ENCODE measurements around the gene ACTRT3.
A peak's percentile ranks its signal among the peaks of the same experiment; 100 is the strongest.
"Not testable (repeated sequence)": the region's sequence is repeated elsewhere in the genome, so short reads cannot be mapped to it uniquely, and the experiment has no call there.

Gene ACTRT3

DNA sequence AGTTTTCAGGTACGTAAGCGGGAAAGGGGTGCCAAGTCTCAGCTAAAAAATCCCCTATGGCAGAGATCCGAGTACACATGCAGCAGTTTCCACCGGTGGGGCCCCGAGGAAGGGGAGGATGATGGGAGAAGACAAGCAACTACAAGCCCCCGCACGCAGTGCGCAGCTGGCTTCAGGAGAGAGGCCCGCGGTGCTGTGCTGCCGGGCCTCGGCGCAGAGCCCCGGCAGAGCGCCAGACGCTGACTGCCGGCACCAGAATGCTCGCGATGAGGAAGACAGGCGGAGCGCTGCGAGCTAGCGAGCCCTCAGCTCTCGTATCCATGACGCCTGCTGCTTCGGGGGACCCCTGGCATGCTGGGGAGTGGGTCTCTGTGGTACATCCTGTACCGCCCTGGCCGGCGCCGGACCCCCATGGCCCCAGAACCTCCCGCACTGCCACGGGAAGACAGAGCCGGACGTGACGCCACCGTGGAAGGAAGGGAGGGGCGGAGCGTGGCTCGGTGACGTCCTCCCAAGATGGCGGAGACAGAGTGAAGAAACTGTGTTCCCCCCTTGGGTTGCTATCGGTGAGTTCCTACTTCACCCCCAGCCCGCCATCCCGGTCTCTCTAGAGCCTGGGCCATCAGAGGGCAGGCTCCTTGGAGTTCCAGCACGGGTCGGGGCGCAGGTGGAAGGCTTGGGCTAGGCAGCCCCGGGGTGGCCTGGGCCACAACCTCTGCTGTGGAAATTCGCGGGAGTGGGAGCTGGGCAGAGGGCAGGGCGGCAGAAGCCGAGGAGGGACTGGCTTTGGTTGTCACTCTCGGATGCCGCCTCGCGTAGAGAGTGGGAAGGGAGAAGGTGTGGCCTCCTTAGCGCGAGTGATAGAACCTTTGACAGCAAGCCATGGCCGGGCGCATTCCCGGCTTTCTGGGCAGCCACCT lies 3.8 kb upstream of the ACTRT3 start, which contains the start of gene MYNN:
MYNN (plus strand) TSS at position 500 of the 920 bp plus-strand sequence. CDS start 900 bp downstream, outside the sequence.
- DNase-seq (ENCODE audit: low read depth): peak; percentile 71

DNA sequence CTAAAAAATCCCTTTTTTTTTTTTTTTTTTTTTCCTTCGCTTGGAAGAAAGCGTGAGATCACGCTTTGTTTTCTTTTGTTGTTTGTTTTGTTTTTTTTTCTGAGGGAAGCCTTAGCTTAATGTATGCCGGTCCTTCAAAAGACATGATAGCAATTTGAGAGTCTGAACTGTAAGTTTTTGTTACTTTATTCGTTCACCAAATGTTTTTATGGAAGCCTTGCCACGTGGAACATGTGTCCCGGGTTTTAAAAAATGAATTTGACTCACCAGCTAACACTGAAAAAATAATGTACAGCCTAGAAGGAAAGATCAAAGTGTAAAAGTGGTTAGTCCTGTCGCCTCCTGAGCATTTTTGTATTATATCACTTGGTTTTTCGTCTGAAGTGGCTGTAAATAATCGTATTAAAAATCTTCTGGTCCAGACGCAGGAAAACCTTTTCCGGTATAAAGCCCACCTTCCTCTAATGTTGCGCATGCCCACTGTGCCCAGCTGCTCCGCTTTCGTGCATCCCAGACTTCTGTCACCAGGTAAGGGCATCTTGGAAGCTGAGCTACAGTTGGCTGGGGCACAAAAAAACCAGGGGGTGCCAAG lies 3.0 kb upstream of the ACTRT3 start:
- DNase-seq (ENCODE audit: low read depth): no peak

DNA sequence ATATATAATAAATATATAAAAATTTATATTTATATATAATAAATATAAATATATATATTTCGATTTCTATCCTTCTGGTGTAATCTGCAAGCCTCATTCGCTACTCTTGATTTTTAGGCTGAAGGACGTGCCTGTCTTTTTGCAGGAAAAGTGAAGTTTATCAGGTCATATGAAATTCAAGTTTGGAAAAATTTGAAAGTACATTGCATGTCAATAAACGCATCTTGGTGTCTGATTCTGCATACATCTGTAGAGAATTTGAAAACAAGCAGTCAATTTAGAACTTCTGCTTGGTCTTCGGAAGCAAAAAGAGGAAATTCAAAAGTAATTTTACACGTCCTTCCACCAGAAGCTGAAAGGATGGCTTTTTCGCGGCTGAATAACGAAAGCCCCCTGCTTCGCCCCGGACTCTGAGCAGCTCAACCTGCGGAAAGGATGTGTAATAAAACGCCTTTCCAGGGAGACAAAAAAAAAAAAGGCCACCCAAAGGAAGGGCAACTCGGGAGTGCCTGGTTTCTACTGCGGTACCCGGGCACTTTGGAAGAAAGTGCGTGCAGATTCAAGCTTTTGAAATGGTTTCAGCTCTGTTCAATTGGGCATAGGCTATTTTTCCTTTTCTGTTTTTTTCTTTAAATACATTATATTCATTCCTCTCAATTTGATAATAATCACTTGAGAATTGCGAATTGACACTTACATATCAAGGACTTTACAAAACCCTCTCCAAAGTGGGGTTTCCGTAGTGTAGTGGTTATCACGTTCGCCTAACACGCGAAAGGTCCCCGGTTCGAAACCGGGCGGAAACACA lies 2.3 kb upstream of the ACTRT3 start:
- DNase-seq (ENCODE audit: low read depth): no peak

GRCh38 chr3:169764882-169765612 lies 4.3 kb downstream of the ACTRT3 start, which contains the start of gene TERC:
TERC (minus strand) TSS chr3:169765060.
- peak; percentile 74 for DNase-seq (ENCODE audit: low read depth)

DNA sequence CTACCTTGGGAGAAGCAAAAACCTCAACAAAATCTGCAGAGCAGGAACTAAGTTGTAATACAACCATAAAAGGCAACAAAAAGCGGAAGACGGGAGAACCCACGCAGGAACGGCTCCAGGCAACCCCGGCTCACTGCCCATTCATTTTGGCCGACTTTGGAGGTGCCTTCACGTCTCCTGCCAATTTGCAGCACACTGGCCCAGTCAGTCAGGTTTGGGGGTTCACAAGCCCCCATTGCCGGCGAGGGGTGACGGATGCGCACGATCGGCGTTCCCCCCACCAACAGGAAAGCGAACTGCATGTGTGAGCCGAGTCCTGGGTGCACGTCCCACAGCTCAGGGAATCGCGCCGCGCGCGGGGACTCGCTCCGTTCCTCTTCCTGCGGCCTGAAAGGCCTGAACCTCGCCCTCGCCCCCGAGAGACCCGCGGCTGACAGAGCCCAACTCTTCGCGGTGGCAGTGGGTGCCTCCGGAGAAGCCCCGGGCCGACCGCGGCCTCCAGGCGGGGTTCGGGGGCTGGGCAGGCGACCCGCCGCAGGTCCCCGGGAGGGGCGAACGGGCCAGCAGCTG lies 5.0 kb downstream of the ACTRT3 start:
- DNase-seq (ENCODE audit: low read depth): peak; percentile 42

DNA sequence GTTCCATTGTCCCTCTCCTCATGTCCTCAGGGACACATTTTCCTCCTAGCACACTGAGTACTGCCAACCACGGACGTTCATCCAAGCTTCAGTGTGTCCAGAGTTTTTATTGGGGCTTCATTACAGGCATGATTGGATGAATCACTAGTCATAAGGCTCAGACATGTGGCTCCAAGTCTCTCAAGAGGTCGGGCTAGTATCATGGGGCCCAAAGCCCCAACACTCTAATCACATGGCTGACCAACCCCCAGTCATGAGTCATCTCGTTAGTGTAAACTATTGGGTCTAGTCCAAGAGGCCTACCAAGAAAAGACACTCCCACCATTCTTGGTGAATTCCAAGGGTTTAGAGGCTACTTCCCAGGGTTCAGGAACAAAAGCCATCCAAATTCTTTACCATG lies 8.9 kb downstream of the ACTRT3 start:
- no peak for DNase-seq (ENCODE audit: low read depth)

GRCh38 chr3:169759256-169759655 lies 10.1 kb downstream of the ACTRT3 start:
- DNase-seq (ENCODE audit: low read depth): no peak

- DNase-seq (ENCODE audit: low read depth): no peak
These were observed 10.9 kb downstream of the ACTRT3 start for GRCh38 chr3:169758359-169758994.

DNA sequence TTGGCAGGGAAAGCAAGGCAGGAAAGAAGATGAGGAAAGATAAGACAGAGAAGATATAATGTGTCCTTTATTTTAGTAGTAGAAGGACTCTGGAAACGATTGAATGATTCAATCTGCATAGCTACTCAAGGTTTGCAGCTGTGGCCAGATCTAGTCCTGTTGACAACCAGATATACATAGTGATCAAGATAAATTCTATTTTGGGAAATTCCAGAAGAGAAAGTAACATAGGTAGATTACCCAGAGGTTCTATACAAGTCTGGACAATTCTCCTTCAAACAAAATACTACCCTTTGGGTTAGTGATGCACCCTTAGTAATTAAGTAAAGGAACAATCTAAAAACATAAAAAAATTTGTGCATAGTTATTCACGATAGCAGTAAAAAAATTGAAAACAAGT lies 13.9 kb downstream of the ACTRT3 start:
- DNase-seq (ENCODE audit: low read depth): no peak

- no peak for DNase-seq (ENCODE audit: low read depth)
These were observed 14.7 kb downstream of the ACTRT3 start for GRCh38 chr3:169754711-169755110.

DNA sequence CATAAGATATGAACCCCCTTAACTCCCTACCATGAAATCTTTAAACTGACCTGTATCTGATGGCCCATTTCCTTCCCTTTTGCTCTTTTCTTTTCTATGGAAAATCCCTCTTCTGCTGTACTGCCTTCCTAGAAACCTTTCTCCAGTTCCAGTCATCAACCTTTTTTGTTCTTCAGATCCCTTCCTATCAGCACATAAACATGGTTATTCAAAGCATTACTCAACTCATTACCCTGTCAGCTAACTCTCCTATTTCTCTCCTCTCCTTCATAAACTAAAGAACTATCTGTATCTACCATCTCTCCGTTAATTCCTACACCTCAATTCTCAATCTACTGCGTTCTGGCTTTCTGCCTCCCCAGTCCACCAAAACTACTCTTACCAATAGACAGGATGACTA lies 17.5 kb downstream of the ACTRT3 start:
- DNase-seq (ENCODE audit: low read depth): no peak

- no peak for DNase-seq (ENCODE audit: low read depth)
These were observed 18.7 kb downstream of the ACTRT3 start for GRCh38 chr3:169750665-169751064.

- no peak for DNase-seq (ENCODE audit: low read depth)
These were observed 20.7 kb downstream of the ACTRT3 start for GRCh38 chr3:169748670-169749069.

DNA sequence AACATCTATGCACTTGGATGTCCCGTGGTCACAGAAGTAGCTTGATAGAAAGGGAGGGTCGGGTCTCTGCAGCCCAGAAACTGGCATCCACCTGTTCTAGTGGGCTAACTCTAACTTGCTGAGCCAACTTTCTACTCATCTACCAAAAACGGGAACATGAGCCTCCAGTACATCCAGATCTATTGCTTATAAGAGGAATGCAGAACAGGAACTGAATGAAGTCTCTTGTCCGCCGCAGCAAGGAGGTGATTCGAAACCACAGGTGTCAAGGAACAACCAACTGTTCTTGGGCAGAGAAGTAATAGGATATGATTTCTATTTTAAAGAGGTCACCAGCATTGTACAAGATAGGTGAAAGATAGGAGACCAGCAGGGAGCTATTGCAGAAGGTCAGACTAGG lies 22.4 kb downstream of the ACTRT3 start:
- no peak for DNase-seq (ENCODE audit: low read depth)

DNA sequence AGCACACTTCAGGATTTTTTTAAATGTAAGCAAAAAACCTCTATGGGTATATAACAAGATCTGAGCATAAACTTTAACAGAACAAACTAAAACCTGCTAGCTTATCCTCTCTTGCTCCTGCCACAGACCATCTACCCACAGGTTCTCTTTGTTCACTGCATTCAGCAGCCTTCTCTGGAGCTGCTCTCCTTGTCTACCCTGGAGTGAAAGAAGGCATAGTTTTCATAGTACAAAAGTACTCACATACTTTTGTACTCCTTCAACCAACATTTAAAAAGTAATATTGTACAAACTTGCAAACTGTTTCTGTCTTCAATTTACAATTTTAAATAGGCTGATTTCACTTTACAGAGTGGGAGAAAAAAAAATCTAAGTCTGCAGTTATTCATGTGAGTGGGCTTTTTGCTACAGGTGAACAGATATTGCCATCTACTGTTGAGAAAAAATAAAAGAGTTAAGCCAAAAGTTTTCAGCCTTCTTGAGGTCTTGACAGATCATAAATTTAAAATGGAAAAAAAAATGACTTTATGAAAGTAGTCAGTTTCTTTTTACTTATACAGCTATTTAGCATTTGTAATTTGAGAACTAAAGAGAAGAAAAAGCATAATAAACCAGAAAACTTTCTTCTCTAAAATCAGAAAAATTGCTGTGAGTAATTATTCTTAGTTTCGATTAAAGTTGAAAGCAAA lies 24.9 kb downstream of the ACTRT3 start:
- DNase-seq (ENCODE audit: low read depth): no peak

DNA sequence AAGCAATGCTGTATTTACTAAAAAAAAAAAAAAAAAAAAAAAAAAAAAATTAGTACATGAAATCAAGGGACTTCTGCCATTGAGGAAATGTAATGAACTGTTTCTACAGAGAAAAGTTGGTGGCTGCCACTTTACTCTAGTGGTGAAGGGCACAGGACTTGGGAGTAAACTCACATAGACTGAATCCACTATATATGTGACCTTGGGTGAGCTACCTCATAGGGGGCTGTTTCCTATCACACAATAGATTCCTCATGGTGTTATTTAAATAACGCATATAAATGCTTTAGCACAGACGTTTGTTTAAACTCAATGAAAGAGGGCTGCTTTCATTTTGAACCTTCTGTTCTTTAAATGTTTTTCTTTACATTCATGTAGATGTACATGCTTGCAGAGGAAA lies 30.3 kb downstream of the ACTRT3 start:
- no peak for DNase-seq (ENCODE audit: low read depth)

GRCh38 chr3:169731857-169732256 lies 37.5 kb downstream of the ACTRT3 start:
- DNase-seq (ENCODE audit: low read depth): not testable (repeated sequence)

GRCh38 chr3:169722724-169723123 lies 46.6 kb downstream of the ACTRT3 start:
- DNase-seq (ENCODE audit: low read depth): no peak

GRCh38 chr3:169718415-169718814 lies 50.9 kb downstream of the ACTRT3 start:
- DNase-seq (ENCODE audit: low read depth): not testable (repeated sequence)

Measured in stimulated activated CD8-positive, alpha-beta memory T cell treated with anti-CD3 and anti-CD28 coated beads, Interleukin-15, amount 100 ng/mL, for 24 hours (primary cell).